ENCODE data around the gene C9orf72. TPM values are rescaled to one million over a fixed set of nuclear protein-coding genes. Genes with fewer than 3 reads are reported as not detected.

The C9orf72 gene
- total RNA-seq, 2 donors from 2014 or later, result 14.2 to 23.4 TPM

DNA sequence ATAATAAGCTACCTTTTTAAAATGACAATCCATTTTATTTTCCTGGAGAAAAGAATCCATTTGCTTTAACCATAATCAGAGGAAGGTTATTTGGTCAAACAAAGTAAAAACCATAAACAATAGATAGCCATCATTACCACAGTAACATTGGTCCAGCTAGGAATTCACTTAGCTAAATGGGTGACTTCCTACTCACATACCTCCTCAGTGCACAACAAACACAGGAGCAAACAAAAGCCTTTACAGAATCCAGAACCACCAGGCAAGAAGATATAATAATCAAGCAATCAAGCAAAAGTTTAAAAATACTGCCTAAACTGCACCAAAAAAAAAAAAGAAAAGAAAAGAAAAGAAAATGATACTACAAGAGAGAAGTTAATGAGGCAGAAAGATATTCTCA lies 50.1 kb downstream of the C9orf72 start:
- Histone ChIP-seq H3K27me3 (replicated peaks; ENCODE audit: insufficient read depth) (no peaks in the 10 kb centered on the region), H3K4me3 (no peak overlapping the region), H3K36me3 (no peaks in the 10 kb centered on the region), H3K4me1 (replicated peaks) (peaks cover 4% of the 10 kb centered on the region), H3K9me3 (no peaks in the 10 kb centered on the region), H3K27ac (no peak overlapping the region)
- TF ChIP-seq CTCF (IDR thresholded peaks at IDR 0.05), result no peak
- no peak for DNase-seq (ENCODE audit: low spot score)
- intact Hi-C loops (cut with DNase I), result no loop called here

- Histone ChIP-seq H3K4me3 (no peak overlapping the region), H3K36me3 (no peaks in the 10 kb centered on the region), H3K27me3 (replicated peaks; ENCODE audit: insufficient read depth) (no peaks in the 10 kb centered on the region), H3K9me3 (no peaks in the 10 kb centered on the region), H3K4me1 (replicated peaks) (peaks cover 2% of the 10 kb centered on the region), H3K27ac (no peak overlapping the region)
- intact Hi-C loops (cut with DNase I), result no loop called here
- TF ChIP-seq POLR2AphosphoS5 (IDR thresholded peaks at IDR 0.05) (no peak), POLR2A (IDR thresholded peaks at IDR 0.05) (no peak), CTCF (IDR thresholded peaks at IDR 0.05) (no peak)
- no peak for DNase-seq (ENCODE audit: low spot score)
- WGBS, result 96% methylated on average over 4 of the region's 4 CpGs
Observed at GRCh38 chr9:27520986-27521385, 52.3 kb downstream of the C9orf72 start.

GRCh38 chr9:27519466-27520465 lies 53.5 kb downstream of the C9orf72 start:
- WGBS, result 86% methylated on average over 10 of the region's 10 CpGs
- no peak for TF ChIP-seq CTCF (IDR thresholded peaks at IDR 0.05)
- no peak for TF ChIP-seq POLR2AphosphoS5 (IDR thresholded peaks at IDR 0.05)
- no peak for TF ChIP-seq POLR2A (IDR thresholded peaks at IDR 0.05)
- intact Hi-C loops (cut with DNase I), result no loop called here
- Histone ChIP-seq H3K36me3 (no peaks in the 10 kb centered on the region), H3K27me3 (replicated peaks; ENCODE audit: insufficient read depth) (no peaks in the 10 kb centered on the region), H3K27ac (no peak overlapping the region), H3K4me3 (no peak overlapping the region), H3K4me1 (replicated peaks) (no peaks in the 10 kb centered on the region), H3K9me3 (no peaks in the 10 kb centered on the region)
- DNase-seq (ENCODE audit: low spot score), result no peak

GRCh38 chr9:27518809-27519208 lies 54.5 kb downstream of the C9orf72 start:
- Histone ChIP-seq H3K4me3 (no peak overlapping the region), H3K9me3 (no peaks in the 10 kb centered on the region), H3K4me1 (replicated peaks) (no peaks in the 10 kb centered on the region), H3K27me3 (replicated peaks; ENCODE audit: insufficient read depth) (no peaks in the 10 kb centered on the region), H3K36me3 (no peaks in the 10 kb centered on the region), H3K27ac (no peak overlapping the region)
- DNase-seq (ENCODE audit: low spot score), result no peak
- intact Hi-C loops (cut with DNase I), result no loop called here
- TF ChIP-seq POLR2AphosphoS5 (IDR thresholded peaks at IDR 0.05), result no peak
- TF ChIP-seq CTCF (IDR thresholded peaks at IDR 0.05), result no peak
- TF ChIP-seq POLR2A (IDR thresholded peaks at IDR 0.05), result no peak
- 97% methylated on average over 4 of the region's 4 CpGs for WGBS

- Histone ChIP-seq H3K27ac (no peak overlapping the region), H3K36me3 (no peaks in the 10 kb centered on the region), H3K4me1 (replicated peaks) (no peaks in the 10 kb centered on the region), H3K4me3 (no peak overlapping the region), H3K27me3 (replicated peaks; ENCODE audit: insufficient read depth) (no peaks in the 10 kb centered on the region), H3K9me3 (no peaks in the 10 kb centered on the region)
- TF ChIP-seq CTCF (IDR thresholded peaks at IDR 0.05) (no peak), POLR2A (IDR thresholded peaks at IDR 0.05) (no peak), POLR2AphosphoS5 (IDR thresholded peaks at IDR 0.05) (no peak)
- 82% methylated on average over 2 of the region's 2 CpGs for WGBS
- intact Hi-C loops (cut with DNase I), result no loop called here
- no peak for DNase-seq (ENCODE audit: low spot score)
Observed at GRCh38 chr9:27518006-27518405, 55.3 kb downstream of the C9orf72 start.
